Fibroblast of lung (primary cell): ENCODE results near the gene MAGI2.

Experiments
- CTCF ChIP-seq, 2 donors: IDR thresholded peaks in 1 of 2; conservative IDR thresholded peaks in 1 of 2; 1 replicate in 1 of 2; 2 replicates in 1 of 2; pipeline ENCODE4 v1.5.1; 2011 to 2012; ENCODE audit warnings: low read length in 2 of 2, control low read depth in 1 of 2, inconsistent platforms in 1 of 2, low read depth in 1 of 2, mild to moderate bottlenecking in 1 of 2
- EZH2 ChIP-seq: IDR thresholded peaks from 2 replicates; pipeline ENCODE4 v1.5.1; 2012; ENCODE audit warnings: low read length, control low read depth, mild to moderate bottlenecking; ENCODE audit errors: missing control alignments

- TF ChIP-seq CTCF (conservative IDR thresholded peaks at IDR 0.05 in 1 of 2, IDR thresholded peaks at IDR 0.05 in 1 of 2; ENCODE audit: low read depth in 1 of 2, low read length in 2 of 2), result no peak
- TF ChIP-seq EZH2, result no peak
Observed at GRCh38 chr7:79292834-79293233, 160.6 kb downstream of the MAGI2 start.
